ENCODE results near the gene BCL11B.

Gene BCL11B

DNA sequence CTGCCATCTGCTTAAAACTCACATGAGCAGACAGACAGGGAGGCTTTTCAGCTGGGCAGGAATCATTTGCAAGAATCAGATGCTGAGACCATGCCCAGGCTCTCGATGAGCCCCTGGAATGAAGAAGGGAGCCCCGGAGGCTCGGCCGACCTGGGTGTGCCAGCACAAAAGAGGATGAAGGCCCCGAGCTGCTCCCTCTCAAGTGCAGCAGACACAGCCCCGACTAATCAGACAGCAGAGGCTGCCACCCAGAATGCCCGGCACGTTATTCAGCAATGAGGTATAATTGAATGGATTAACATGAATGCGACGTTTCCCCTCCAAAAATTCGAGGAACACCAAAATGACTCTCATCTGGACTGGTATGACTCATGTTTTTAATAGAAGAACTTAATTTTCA is 58.9 kb downstream of the BCL11B start:
- no peak for TF ChIP-seq EGR1 (IDR thresholded peaks at IDR 0.05)
- TF ChIP-seq, protein P1, sequence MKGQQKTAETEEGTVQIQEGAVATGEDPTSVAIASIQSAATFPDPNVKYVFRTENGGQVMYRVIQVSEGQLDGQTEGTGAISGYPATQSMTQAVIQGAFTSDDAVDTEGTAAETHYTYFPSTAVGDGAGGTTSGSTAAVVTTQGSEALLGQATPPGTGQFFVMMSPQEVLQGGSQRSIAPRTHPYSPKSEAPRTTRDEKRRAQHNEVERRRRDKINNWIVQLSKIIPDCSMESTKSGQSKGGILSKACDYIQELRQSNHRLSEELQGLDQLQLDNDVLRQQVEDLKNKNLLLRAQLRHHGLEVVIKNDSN (IDR thresholded peaks at IDR 0.05) = no peak
- no peak for TF ChIP-seq RAD21 (IDR thresholded peaks at IDR 0.05; ENCODE audit: low read depth)
- no peak for TF ChIP-seq NFIC (IDR thresholded peaks at IDR 0.05)
- TF ChIP-seq YY1 (IDR thresholded peaks at IDR 0.05; ENCODE audit: low read depth) = no peak

DNA sequence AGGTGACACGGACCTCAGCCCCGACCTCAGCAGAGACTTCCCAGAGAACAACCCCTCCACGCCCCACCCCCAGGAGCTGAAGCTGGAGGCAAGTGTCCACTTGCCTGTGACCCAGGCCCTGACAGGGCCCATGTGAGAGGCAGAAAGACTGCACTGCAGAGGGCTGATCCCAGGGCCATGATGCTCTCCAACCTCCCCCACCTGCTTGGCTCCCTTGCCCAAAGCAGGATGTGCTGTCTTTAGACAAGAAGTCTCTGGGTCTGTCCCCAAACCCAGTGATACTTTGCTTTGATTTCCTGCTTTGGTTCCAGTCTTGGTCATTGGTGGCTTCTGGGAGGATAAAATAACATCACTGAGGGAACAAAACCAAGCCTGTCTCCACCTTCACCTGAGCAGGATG is 59.4 kb downstream of the BCL11B start:
- TF ChIP-seq RAD21 (IDR thresholded peaks at IDR 0.05; ENCODE audit: low read depth) = no peak
- no peak for TF ChIP-seq TAF1 (IDR thresholded peaks at IDR 0.05; ENCODE audit: low read depth)
- TF ChIP-seq CREB1 (IDR thresholded peaks at IDR 0.05; ENCODE audit: low read depth) = no peak
- TF ChIP-seq CEBPB (IDR thresholded peaks at IDR 0.05) = no peak
- no peak for TF ChIP-seq ZBTB7A (IDR thresholded peaks at IDR 0.05; ENCODE audit: low read depth)
- TF ChIP-seq EGR1 (IDR thresholded peaks at IDR 0.05) = no peak
- no peak for TF ChIP-seq FOXM1 (IDR thresholded peaks at IDR 0.05; ENCODE audit: borderline replicate concordance, low read depth)
- no peak for TF ChIP-seq YY1 (IDR thresholded peaks at IDR 0.05; ENCODE audit: low read depth)
- no peak for TF ChIP-seq TEAD4 (IDR thresholded peaks at IDR 0.05)
- TF ChIP-seq EP300 (IDR thresholded peaks at IDR 0.05; ENCODE audit: borderline replicate concordance) = no peak
- TF ChIP-seq NFIC (IDR thresholded peaks at IDR 0.05) = no peak
- TF ChIP-seq, protein P2, sequence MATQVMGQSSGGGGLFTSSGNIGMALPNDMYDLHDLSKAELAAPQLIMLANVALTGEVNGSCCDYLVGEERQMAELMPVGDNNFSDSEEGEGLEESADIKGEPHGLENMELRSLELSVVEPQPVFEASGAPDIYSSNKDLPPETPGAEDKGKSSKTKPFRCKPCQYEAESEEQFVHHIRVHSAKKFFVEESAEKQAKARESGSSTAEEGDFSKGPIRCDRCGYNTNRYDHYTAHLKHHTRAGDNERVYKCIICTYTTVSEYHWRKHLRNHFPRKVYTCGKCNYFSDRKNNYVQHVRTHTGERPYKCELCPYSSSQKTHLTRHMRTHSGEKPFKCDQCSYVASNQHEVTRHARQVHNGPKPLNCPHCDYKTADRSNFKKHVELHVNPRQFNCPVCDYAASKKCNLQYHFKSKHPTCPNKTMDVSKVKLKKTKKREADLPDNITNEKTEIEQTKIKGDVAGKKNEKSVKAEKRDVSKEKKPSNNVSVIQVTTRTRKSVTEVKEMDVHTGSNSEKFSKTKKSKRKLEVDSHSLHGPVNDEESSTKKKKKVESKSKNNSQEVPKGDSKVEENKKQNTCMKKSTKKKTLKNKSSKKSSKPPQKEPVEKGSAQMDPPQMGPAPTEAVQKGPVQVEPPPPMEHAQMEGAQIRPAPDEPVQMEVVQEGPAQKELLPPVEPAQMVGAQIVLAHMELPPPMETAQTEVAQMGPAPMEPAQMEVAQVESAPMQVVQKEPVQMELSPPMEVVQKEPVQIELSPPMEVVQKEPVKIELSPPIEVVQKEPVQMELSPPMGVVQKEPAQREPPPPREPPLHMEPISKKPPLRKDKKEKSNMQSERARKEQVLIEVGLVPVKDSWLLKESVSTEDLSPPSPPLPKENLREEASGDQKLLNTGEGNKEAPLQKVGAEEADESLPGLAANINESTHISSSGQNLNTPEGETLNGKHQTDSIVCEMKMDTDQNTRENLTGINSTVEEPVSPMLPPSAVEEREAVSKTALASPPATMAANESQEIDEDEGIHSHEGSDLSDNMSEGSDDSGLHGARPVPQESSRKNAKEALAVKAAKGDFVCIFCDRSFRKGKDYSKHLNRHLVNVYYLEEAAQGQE (IDR thresholded peaks at IDR 0.05; ENCODE audit: low read depth) = no peak
- TF ChIP-seq, protein P3, sequence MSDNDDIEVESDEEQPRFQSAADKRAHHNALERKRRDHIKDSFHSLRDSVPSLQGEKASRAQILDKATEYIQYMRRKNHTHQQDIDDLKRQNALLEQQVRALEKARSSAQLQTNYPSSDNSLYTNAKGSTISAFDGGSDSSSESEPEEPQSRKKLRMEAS (IDR thresholded peaks at IDR 0.05) = no peak
- no peak for TF ChIP-seq TCF12 (IDR thresholded peaks at IDR 0.05; ENCODE audit: low read depth)
- TF ChIP-seq, protein P1 (IDR thresholded peaks at IDR 0.05) = no peak

DNA sequence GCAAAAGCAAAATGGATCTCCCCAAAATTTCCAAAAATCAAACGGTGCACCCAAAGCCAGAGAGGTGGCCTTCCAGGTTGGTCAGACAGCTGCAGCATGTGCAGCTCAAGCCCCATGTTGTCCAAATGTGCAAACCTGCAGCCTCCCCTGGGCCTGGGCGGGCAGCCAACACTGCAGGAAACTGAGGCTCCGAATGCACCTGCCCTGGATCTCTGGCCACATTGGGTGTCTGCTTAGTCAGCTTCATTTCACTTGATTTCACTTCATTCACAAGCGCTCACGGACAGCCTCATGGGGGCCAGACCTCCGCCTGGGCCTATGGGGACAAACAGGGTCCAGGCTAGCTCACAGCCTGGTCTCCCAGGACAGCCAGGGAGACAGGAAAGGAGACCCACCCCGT is 59.8 kb downstream of the BCL11B start:
- TF ChIP-seq CREB1 (IDR thresholded peaks at IDR 0.05; ENCODE audit: low read depth) = no peak
- TF ChIP-seq, protein P3 (IDR thresholded peaks at IDR 0.05) = no peak
- TF ChIP-seq, protein P2 (IDR thresholded peaks at IDR 0.05; ENCODE audit: low read depth) = no peak
- no peak for TF ChIP-seq ZBTB7A (IDR thresholded peaks at IDR 0.05; ENCODE audit: low read depth)
- TF ChIP-seq CEBPB (IDR thresholded peaks at IDR 0.05) = no peak
- no peak for TF ChIP-seq TAF1 (IDR thresholded peaks at IDR 0.05; ENCODE audit: low read depth)
- TF ChIP-seq NFIC (IDR thresholded peaks at IDR 0.05) = no peak
- no peak for TF ChIP-seq FOXM1 (IDR thresholded peaks at IDR 0.05; ENCODE audit: borderline replicate concordance, low read depth)
- TF ChIP-seq YY1 (IDR thresholded peaks at IDR 0.05; ENCODE audit: low read depth) = no peak
- TF ChIP-seq, protein P1 (IDR thresholded peaks at IDR 0.05) = no peak
- no peak for TF ChIP-seq TCF12 (IDR thresholded peaks at IDR 0.05; ENCODE audit: low read depth)
- no peak for TF ChIP-seq EGR1 (IDR thresholded peaks at IDR 0.05)
- no peak for TF ChIP-seq RAD21 (IDR thresholded peaks at IDR 0.05; ENCODE audit: low read depth)
- no peak for TF ChIP-seq TEAD4 (IDR thresholded peaks at IDR 0.05)
- TF ChIP-seq EP300 (IDR thresholded peaks at IDR 0.05; ENCODE audit: borderline replicate concordance) = no peak

DNA sequence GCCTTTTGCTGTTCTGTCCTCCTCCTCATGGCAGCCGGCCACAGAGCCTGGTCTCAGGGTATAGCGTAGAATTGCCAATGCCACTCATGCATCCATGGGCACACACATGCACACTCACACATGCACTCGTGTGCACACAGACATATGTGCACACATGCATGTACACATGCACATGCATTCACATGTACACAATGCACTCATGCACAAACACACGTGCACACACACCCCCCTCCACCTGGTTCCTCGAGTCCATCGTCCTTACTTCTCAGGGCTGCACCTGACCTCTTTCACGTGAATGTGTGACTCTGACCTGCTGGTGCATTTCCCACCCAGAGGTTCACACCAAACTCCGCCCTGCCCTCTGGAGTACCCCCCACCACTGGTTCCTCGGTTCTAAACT is 60.6 kb downstream of the BCL11B start:
- TF ChIP-seq TCF12 (IDR thresholded peaks at IDR 0.05; ENCODE audit: low read depth) (no peak), TEAD4 (IDR thresholded peaks at IDR 0.05) (no peak), TAF1 (IDR thresholded peaks at IDR 0.05; ENCODE audit: low read depth) (no peak), CEBPB (IDR thresholded peaks at IDR 0.05) (no peak), RAD21 (IDR thresholded peaks at IDR 0.05; ENCODE audit: low read depth) (no peak), YY1 (IDR thresholded peaks at IDR 0.05; ENCODE audit: low read depth) (no peak), ZBTB7A (IDR thresholded peaks at IDR 0.05; ENCODE audit: low read depth) (no peak), FOXM1 (IDR thresholded peaks at IDR 0.05; ENCODE audit: borderline replicate concordance, low read depth) (no peak), EGR1 (IDR thresholded peaks at IDR 0.05) (no peak), CREB1 (IDR thresholded peaks at IDR 0.05; ENCODE audit: low read depth) (no peak), NFIC (IDR thresholded peaks at IDR 0.05) (no peak), EP300 (IDR thresholded peaks at IDR 0.05; ENCODE audit: borderline replicate concordance) (no peak)
- TF ChIP-seq, protein P2 (IDR thresholded peaks at IDR 0.05; ENCODE audit: low read depth) = no peak
- TF ChIP-seq, protein P1 (IDR thresholded peaks at IDR 0.05) = no peak
- TF ChIP-seq, protein P3 (IDR thresholded peaks at IDR 0.05) = no peak

Data from Ishikawa (cell line).